Prostate gland (tissue), 2 donors: ENCODE results near the gene WDR88. TPM values are rescaled to one million over a fixed set of nuclear protein-coding genes. Genes with fewer than 3 reads are reported as not detected.

Source experiments
- DNase-seq: peaks from one replicate; pipeline ENCODE4 v3.0.0-alpha.2; 2019; ENCODE audit warnings: low spot score
- H3K27ac ChIP-seq, 2 donors: fragments of 200-600 bp; sonication (generic); 2 replicates each; pipeline ENCODE4 v1.5.1; 2017 to 2019
- H3K27me3 ChIP-seq: fragments of 200-600 bp; sonication (generic); replicated peaks from 2 replicates; pipeline ENCODE4 v1.5.1; 2019; ENCODE audit not compliant: insufficient read depth
- H3K36me3 ChIP-seq, 2 donors: fragments of 200-600 bp; sonication (generic); 1 replicate in 1 of 2; 2 replicates in 1 of 2; pipeline versions ENCODE4 v1.5.1 to v1.8.1; 2017 to 2019
- H3K4me1 ChIP-seq: fragments of 200-600 bp; sonication (generic); replicated peaks from 2 replicates; pipeline ENCODE4 v1.5.1; 2019
- H3K4me3 ChIP-seq, 2 donors: fragments of 200-600 bp; sonication (generic); 2 replicates each; pipeline ENCODE4 v1.5.1; 2017 to 2019
- H3K9me3 ChIP-seq: fragments of 200-600 bp; sonication (generic); 2 replicates; pipeline ENCODE4 v1.5.1; 2017
- POLR2A ChIP-seq: fragments of 450-650 bp; IDR thresholded peaks from one replicate; pipeline ENCODE4 v1.6.1; 2016; ENCODE audit warnings: antibody characterized with exemption, mild to moderate bottlenecking
- POLR2AphosphoS5 ChIP-seq: sonication (generic); formaldehyde crosslinking; IDR thresholded peaks from one replicate; pipeline ENCODE4 v1.6.1; 2017; ENCODE audit warnings: antibody characterized with exemption
- WGBS: methylation state at CpG from one replicate; pipeline ENCODE4 v1.1.5; 2018; 5-methylcytosine and 5-hydroxymethylcytosine counted together
- intact Hi-C: fragments of 100-400 bp; cut with DNase I; formaldehyde crosslinking; loops from one replicate; pipeline ENCODE4 v1.14.2; 2022
- total RNA-seq, 2 donors: library from RNA; depleted of rRNA; stranded (reverse); fragments of >200 nt; gene quantifications; one replicate each; pipeline ENCODE4 v1.1.0, GENCODE V29; 2016
- TF ChIP-seq, protein P1 (sequence below), 4 experiments: fragments of 200-600 bp in 2 of 4; fragments of 450-650 bp in 2 of 4; sonication (generic) in 2 of 4; IDR thresholded peaks; 1 replicate in 3 of 4; 2 replicates in 1 of 4; pipeline ENCODE4 v1.5.1; 2016 to 2019; ENCODE audit warnings: antibody characterized with exemption in 4 of 4, mild to moderate bottlenecking in 2 of 4, moderate library complexity in 2 of 4

WDR88 gene
- total RNA-seq, 2 donors from 2014 or later, result 3.9 TPM; not detected in 1

DNA sequence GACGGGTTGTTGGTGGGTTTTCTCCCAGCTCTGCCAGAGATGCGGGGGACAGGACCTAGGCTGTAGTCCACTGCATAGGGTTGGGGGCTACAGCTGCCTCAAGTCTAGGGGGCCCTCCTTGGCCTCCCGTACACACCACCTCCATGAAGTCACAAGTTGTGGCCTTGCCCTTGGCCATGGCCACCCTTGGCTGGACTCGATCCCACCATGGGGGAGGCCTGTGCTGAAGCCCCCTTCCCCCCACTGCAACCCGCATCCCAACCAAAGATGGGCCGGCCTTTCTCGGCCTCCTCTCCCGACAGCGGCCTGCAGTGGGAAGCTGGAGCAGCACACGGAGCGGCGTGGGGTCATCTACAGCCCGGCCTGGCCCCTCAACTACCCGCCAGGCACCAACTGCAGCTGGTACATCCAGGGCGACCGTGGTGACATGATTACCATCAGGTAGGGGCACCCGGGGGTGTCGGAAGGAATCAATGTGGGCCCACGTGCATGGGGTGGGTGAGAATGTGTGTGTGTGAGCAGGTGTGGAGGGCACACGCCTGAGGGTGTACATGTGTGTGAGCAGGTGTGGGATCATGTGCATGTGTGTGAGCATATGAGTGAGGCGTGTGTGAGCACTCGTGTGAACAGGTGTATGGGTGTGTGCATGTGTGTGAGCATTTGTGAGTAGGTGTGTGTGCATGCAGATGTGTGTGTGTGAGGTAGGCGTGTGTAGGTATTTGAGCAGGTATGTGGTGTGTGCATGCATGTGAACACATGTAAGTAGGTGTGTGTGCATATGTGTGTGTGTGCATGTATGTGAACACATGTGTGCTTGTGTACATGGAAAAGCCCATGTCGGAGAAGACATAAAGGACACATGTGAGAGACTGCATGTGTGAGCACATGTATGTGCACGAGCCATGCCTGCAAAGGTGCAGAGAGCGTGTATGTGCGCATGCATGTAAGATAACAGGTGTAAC is 70.9 kb downstream of the WDR88 start:
- TF ChIP-seq, protein P1, sequence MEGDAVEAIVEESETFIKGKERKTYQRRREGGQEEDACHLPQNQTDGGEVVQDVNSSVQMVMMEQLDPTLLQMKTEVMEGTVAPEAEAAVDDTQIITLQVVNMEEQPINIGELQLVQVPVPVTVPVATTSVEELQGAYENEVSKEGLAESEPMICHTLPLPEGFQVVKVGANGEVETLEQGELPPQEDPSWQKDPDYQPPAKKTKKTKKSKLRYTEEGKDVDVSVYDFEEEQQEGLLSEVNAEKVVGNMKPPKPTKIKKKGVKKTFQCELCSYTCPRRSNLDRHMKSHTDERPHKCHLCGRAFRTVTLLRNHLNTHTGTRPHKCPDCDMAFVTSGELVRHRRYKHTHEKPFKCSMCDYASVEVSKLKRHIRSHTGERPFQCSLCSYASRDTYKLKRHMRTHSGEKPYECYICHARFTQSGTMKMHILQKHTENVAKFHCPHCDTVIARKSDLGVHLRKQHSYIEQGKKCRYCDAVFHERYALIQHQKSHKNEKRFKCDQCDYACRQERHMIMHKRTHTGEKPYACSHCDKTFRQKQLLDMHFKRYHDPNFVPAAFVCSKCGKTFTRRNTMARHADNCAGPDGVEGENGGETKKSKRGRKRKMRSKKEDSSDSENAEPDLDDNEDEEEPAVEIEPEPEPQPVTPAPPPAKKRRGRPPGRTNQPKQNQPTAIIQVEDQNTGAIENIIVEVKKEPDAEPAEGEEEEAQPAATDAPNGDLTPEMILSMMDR (IDR thresholded peaks at IDR 0.05), result no peak
- TF ChIP-seq POLR2A (no peak), POLR2AphosphoS5 (no peak)
- peaks cover 0 to 7% of the 10 kb centered on the region in 2 donors for H3K36me3 ChIP-seq
- no peaks in the 10 kb centered on the region for H3K9me3 ChIP-seq
- H3K4me3 ChIP-seq, result no peak overlapping the region
- no peak for DNase-seq
- no peak overlapping the region for H3K27ac ChIP-seq
- intact Hi-C loops, result no loop called here
- H3K4me1 ChIP-seq, result no peaks in the 10 kb centered on the region
- 89% methylated on average over 26 of the region's 27 CpGs for WGBS
- no peaks in the 10 kb centered on the region for H3K27me3 ChIP-seq

DNA sequence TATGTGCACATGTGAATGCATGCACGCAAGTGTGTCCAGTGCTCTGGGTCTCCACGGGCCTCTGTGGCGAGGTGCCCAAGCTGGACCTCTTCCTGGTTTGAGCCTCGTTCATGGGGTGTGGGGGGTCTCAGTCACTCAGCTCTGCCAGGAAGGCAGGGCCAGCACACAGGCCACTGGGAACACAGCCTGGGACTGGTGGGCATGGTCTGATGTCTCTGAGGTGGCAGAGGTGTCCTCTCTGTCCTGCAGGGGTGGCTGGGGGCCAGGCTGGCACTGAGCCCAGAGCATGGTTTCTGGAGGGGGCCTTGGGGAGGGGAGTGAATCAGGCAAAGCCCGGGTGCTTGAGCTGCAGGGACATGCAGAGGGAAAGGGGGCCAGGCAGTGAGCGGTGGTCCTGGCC is 71.6 kb downstream of the WDR88 start:
- H3K27ac ChIP-seq, result no peak overlapping the region
- TF ChIP-seq POLR2A, result no peak
- TF ChIP-seq, protein P1 (IDR thresholded peaks at IDR 0.05), result no peak
- TF ChIP-seq POLR2AphosphoS5, result no peak
- H3K9me3 ChIP-seq, result no peaks in the 10 kb centered on the region
- H3K36me3 ChIP-seq, result peaks cover 0 to 7% of the 10 kb centered on the region in 2 donors
- no peaks in the 10 kb centered on the region for H3K4me1 ChIP-seq
- intact Hi-C loops, result no loop called here
- no peak for DNase-seq
- no peaks in the 10 kb centered on the region for H3K27me3 ChIP-seq
- no peak overlapping the region for H3K4me3 ChIP-seq
- WGBS, result 84% methylated on average over 5 of the region's 6 CpGs

DNA sequence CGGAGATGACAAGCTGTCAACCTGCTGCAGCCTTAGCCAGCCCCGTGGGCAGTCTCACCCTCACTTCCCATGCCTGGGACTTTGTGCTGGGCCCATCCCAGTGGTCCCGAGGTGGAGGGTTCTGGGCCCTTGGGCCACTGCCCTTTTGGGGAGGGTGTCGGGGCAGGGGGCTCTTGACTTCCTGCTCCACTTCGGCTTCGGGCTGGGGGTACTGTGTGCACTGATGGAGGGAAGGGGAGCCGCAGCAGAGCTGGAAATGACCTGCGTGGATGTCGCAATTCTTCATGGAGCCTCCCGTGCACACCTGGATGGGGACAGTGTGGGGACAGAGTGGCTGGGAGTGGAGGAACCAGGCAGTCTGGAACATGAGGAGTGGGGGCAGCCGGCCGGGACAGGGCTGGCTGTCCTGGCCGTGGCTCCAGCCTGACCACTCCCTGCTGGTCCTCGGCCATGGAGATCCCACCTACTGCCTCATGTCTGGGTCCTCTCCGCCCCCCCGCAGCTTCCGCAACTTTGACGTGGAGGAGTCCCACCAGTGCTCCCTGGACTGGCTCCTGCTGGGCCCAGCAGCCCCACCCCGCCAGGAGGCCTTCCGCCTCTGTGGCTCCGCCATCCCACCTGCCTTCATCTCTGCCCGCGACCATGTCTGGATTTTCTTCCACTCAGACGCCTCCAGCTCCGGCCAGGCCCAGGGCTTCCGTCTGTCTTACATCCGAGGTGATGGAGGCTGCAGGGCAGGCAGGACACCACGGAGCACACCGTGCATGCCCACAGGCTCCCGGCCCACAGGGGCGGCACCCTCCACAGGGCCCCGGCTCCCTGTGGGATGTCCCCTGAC is 72.4 kb downstream of the WDR88 start:
- H3K36me3 ChIP-seq, result peaks cover 0 to 7% of the 10 kb centered on the region in 2 donors
- WGBS, result 86% methylated on average over 31 of the region's 32 CpGs
- no peak for DNase-seq
- H3K9me3 ChIP-seq, result no peaks in the 10 kb centered on the region
- no peaks in the 10 kb centered on the region for H3K27me3 ChIP-seq
- H3K4me1 ChIP-seq, result no peaks in the 10 kb centered on the region
- intact Hi-C loops, result no loop called here
- no peak overlapping the region for H3K4me3 ChIP-seq
- TF ChIP-seq POLR2A (no peak), POLR2AphosphoS5 (no peak)
- TF ChIP-seq, protein P1 (IDR thresholded peaks at IDR 0.05), result no peak
- no peak overlapping the region for H3K27ac ChIP-seq

DNA sequence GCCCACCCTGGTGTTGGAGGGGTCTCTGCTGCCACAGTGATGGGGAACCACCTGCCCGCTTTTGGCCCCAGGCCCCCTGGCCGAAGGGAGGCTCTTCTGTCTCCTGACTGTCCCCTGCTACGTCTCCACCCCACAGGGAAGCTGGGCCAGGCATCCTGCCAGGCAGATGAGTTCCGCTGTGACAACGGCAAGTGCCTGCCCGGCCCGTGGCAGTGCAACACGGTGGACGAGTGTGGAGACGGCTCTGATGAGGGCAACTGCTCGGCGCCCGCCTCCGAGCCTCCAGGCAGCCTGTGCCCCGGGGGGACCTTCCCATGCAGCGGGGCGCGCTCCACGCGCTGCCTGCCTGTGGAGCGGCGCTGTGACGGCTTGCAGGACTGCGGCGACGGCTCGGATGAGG is 73.2 kb downstream of the WDR88 start:
- H3K36me3 ChIP-seq, result peaks cover 0 to 7% of the 10 kb centered on the region in 2 donors
- WGBS, result 92% methylated on average over 26 of the region's 27 CpGs

GRCh38 chr19:33205531-33206260 is 73.8 kb downstream of the WDR88 start:
- Histone ChIP-seq H3K4me3 (no peak overlapping the region), H3K27me3 (no peaks in the 10 kb centered on the region), H3K27ac (no peak overlapping the region), H3K36me3 (peaks cover 0 to 7% of the 10 kb centered on the region in 2 donors), H3K4me1 (no peaks in the 10 kb centered on the region), H3K9me3 (no peaks in the 10 kb centered on the region)
- TF ChIP-seq POLR2AphosphoS5 (no peak), POLR2A (no peak)
- TF ChIP-seq, protein P1 (IDR thresholded peaks at IDR 0.05), result no peak
- intact Hi-C loops, result no loop called here
- no peak for DNase-seq
- WGBS, result 94% methylated on average over 59 of the region's 64 CpGs

More for the DNA sequence above, 73.2 kb downstream of the WDR88 start:
- no peak overlapping the region for H3K27ac ChIP-seq
- intact Hi-C loops, result no loop called here
- no peaks in the 10 kb centered on the region for H3K9me3 ChIP-seq
- TF ChIP-seq POLR2A (no peak), POLR2AphosphoS5 (no peak)
- no peak for DNase-seq
- no peaks in the 10 kb centered on the region for H3K4me1 ChIP-seq
- H3K27me3 ChIP-seq, result no peaks in the 10 kb centered on the region
- H3K4me3 ChIP-seq, result no peak overlapping the region
